Brain microvascular endothelial cell (primary cell): Measurements from ENCODE around the gene CREB3L2.
A peak's percentile ranks its signal among the peaks of the same experiment; 100 is the strongest.

ENCODE experiments used
- DNase-seq: peaks from one replicate; pipeline ENCODE4 v3.0.0-alpha.2; 2020
- H3K27ac ChIP-seq: fragments of 250-450 bp; sonication (Bioruptor Pico); 2 replicates; pipeline ENCODE4 v1.5.1; 2020; ENCODE audit warnings: mild to moderate bottlenecking, moderate library complexity
- H3K27me3 ChIP-seq: fragments of 250-450 bp; sonication (Bioruptor Pico); replicated peaks from 2 replicates; pipeline ENCODE4 v1.5.1; 2020; ENCODE audit warnings: mild to moderate bottlenecking
- H3K36me3 ChIP-seq: fragments of 250-450 bp; sonication (Bioruptor Pico); replicated peaks from 2 replicates; pipeline ENCODE4 v1.5.1; 2020; ENCODE audit warnings: mild to moderate bottlenecking
- H3K4me3 ChIP-seq: 2 replicates; pipeline ENCODE4 v1.5.1; 2011; ENCODE audit warnings: low read depth, mild to moderate bottlenecking, control low read depth, low read length, moderate library complexity
- CTCF ChIP-seq: IDR thresholded peaks from 2 replicates; pipeline ENCODE4 v1.5.1; 2011; ENCODE audit warnings: low read depth, mild to moderate bottlenecking, moderate library complexity, low read length, control low read depth, inconsistent platforms; ENCODE audit errors: missing control alignments
- in situ Hi-C: cut with HindIII; loops from 2 replicates; pipeline ENCODE4 v1.10.0; 2017; ENCODE audit warnings: low sequenced_read_pairs, low pct_ligation_motif_present

Gene CREB3L2

GRCh38 chr7:137903382-137904169 lies 98.3 kb downstream of the CREB3L2 start:
- peak; percentile 75 for TF ChIP-seq CTCF
- peaks cover 80% of the 10 kb centered on the region for H3K36me3 ChIP-seq
- H3K27me3 ChIP-seq = no peaks in the 10 kb centered on the region
- peak; percentile 69 for DNase-seq
- in situ Hi-C loops = no loop called here
- H3K27ac ChIP-seq = peak overlapping the region; percentile 33
- no peak overlapping the region for H3K4me3 ChIP-seq

GRCh38 chr7:137900137-137900536 lies 101.7 kb downstream of the CREB3L2 start:
- Histone ChIP-seq H3K27me3 (no peaks in the 10 kb centered on the region), H3K27ac (no peak overlapping the region), H3K36me3 (peaks cover 77% of the 10 kb centered on the region), H3K4me3 (no peak overlapping the region)
- no peak for TF ChIP-seq CTCF
- in situ Hi-C loops = no loop called here
- no peak for DNase-seq

GRCh38 chr7:137898839-137899721 lies 102.8 kb downstream of the CREB3L2 start:
- Histone ChIP-seq H3K4me3 (peak overlapping the region; percentile 15), H3K27ac (peak overlapping the region; percentile 23), H3K27me3 (no peaks in the 10 kb centered on the region), H3K36me3 (peaks cover 81% of the 10 kb centered on the region)
- peak; percentile 67 for DNase-seq
- peak; percentile 98 for TF ChIP-seq CTCF
- in situ Hi-C loops = no loop called here

- Histone ChIP-seq H3K4me3 (no peak overlapping the region), H3K27me3 (no peaks in the 10 kb centered on the region), H3K27ac (no peak overlapping the region), H3K36me3 (peaks cover 84% of the 10 kb centered on the region)
- in situ Hi-C loops = no loop called here
- DNase-seq = no peak
- no peak for TF ChIP-seq CTCF
Observed at GRCh38 chr7:137895301-137896221, 106.3 kb downstream of the CREB3L2 start.

GRCh38 chr7:137893143-137893742 lies 108.6 kb downstream of the CREB3L2 start:
- peaks cover 83% of the 10 kb centered on the region for H3K36me3 ChIP-seq
- H3K27ac ChIP-seq = no peak overlapping the region
- H3K4me3 ChIP-seq = no peak overlapping the region
- no peak for TF ChIP-seq CTCF
- DNase-seq = no peak
- in situ Hi-C loops = no loop called here
- H3K27me3 ChIP-seq = no peaks in the 10 kb centered on the region
